MCF 10A (cell line): ENCODE measurements around the gene ADGRE1. TPM values are rescaled to one million over a fixed set of nuclear protein-coding genes. Genes with fewer than 3 reads are reported as not detected.

Experiments
- Bru-seq: library from RNA; stranded (reverse); fragments of 400-500 nt; gene quantifications from one replicate; lab custom pipeline; 2021; lab: Mats Ljungman, UMichigan
- BruChase-seq, 2 experiments: library from RNA; stranded (reverse); fragments of 400-500 nt; gene quantifications; one replicate each; lab custom pipeline; 2021; lab: Mats Ljungman, UMichigan
- BruUV-seq: library from RNA; stranded (reverse); fragments of 400-500 nt; replicated peaks from 2 replicates; lab custom pipeline; 2021; lab: Mats Ljungman, UMichigan
- CTCF ChIA-PET: fragments of 300-600 bp; sonication (Branson Sonifier 250); formaldehyde crosslinking; extraction: SDS; loops from one replicate; lab custom pipeline; 2021; ENCODE audit warnings: antibody characterized with exemption, inconsistent platforms; lab: Yijun Ruan, JAX
- POLR2A ChIA-PET: fragments of 300-600, 350-650 bp; sonication (Branson Sonifier 250); formaldehyde crosslinking; extraction: SDS; loops from one replicate; lab custom pipeline; 2020; ENCODE audit warnings: antibody characterized with exemption, inconsistent platforms; lab: Yijun Ruan, JAX
- DNase-seq: peaks from one replicate; pipeline ENCODE4 v3.0.0-alpha.2; 2018; ENCODE audit not compliant: unreplicated experiment
- H3K27ac Mint-ChIP-seq: one replicate; pipeline ENCODE4 v1.8.0; 2022; ENCODE audit warnings: mild to moderate bottlenecking, low read depth, mixed read lengths; ENCODE audit not compliant: unreplicated experiment
- H3K27me3 Mint-ChIP-seq: one replicate; pipeline ENCODE4 v1.8.0; 2022; ENCODE audit warnings: mixed read lengths; ENCODE audit not compliant: insufficient read depth, unreplicated experiment
- H3K36me3 Mint-ChIP-seq: one replicate; pipeline ENCODE4 v1.8.0; 2022; ENCODE audit warnings: mild to moderate bottlenecking, moderate library complexity, mixed read lengths; ENCODE audit not compliant: insufficient read depth, unreplicated experiment
- H3K4me1 Mint-ChIP-seq: one replicate; pipeline ENCODE4 v1.8.0; 2022; ENCODE audit warnings: mixed read lengths; ENCODE audit not compliant: insufficient read depth, unreplicated experiment
- H3K4me3 Mint-ChIP-seq: one replicate; pipeline ENCODE4 v1.8.0; 2022; ENCODE audit warnings: mild to moderate bottlenecking, moderate library complexity, mixed read lengths; ENCODE audit not compliant: unreplicated experiment
- H3K9me3 Mint-ChIP-seq: one replicate; pipeline ENCODE4 v1.8.0; 2022; ENCODE audit warnings: mixed read lengths; ENCODE audit not compliant: unreplicated experiment
- intact Hi-C: fragments of 100-400 bp; cut with micrococcal nuclease; formaldehyde crosslinking; loops from 2 replicates; pipeline ENCODE4 v1.14.1; 2022
- long read RNA-seq: library from polyadenylated mRNA; stranded (forward); transcript quantifications from one replicate; pipeline ENCODE4 v2.0.0, GENCODE V29; 2022
- total RNA-seq: library from RNA; stranded (reverse); gene quantifications from 2 replicates; pipeline ENCODE4 v1.2.3, GENCODE V29; 2022
- TF ChIP-seq, protein P1 (sequence below): fragments of 200-600 bp; IDR thresholded peaks from one replicate; pipeline ENCODE4 v1.8.0; 2022; ENCODE audit warnings: antibody characterized with exemption, mild to moderate bottlenecking; ENCODE audit not compliant: unreplicated experiment

ADGRE1 gene, protein sequence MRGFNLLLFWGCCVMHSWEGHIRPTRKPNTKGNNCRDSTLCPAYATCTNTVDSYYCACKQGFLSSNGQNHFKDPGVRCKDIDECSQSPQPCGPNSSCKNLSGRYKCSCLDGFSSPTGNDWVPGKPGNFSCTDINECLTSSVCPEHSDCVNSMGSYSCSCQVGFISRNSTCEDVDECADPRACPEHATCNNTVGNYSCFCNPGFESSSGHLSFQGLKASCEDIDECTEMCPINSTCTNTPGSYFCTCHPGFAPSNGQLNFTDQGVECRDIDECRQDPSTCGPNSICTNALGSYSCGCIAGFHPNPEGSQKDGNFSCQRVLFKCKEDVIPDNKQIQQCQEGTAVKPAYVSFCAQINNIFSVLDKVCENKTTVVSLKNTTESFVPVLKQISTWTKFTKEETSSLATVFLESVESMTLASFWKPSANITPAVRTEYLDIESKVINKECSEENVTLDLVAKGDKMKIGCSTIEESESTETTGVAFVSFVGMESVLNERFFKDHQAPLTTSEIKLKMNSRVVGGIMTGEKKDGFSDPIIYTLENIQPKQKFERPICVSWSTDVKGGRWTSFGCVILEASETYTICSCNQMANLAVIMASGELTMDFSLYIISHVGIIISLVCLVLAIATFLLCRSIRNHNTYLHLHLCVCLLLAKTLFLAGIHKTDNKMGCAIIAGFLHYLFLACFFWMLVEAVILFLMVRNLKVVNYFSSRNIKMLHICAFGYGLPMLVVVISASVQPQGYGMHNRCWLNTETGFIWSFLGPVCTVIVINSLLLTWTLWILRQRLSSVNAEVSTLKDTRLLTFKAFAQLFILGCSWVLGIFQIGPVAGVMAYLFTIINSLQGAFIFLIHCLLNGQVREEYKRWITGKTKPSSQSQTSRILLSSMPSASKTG
- total RNA-seq (not detected in 2 replicates), Bru-seq, nascent RNA (not detected), BruChase-seq, experiment 1, labeled RNA remaining after a 6-hour chase (not detected), BruChase-seq, experiment 2, labeled RNA remaining after a 2-hour chase (not detected)
- long read RNA-seq, result 0 reads

DNA sequence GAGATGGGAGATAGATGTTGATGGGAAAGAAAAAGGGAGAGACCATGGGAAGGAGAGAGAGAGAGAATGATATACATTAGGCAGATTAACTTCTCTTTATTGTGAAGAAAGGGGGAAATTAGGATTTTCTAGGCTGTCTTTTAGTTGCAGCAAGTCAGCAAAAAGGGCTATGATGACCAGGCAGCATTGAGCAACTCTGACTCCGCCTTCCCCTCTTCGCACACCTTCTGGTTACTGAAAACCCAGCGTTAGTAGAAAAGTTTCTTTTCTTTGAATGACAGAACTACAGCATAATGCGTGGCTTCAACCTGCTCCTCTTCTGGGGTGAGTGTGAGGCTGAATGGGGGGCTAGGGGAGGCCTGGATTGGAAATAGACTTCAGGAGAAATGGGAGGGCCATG, at the start of gene ADGRE1:
TSS of gene ADGRE1 (plus strand) at position 264 of the 400 bp plus-strand sequence. CDS start at position 294, 30 bp downstream.
- H3K9me3 Mint-ChIP-seq, result peaks cover 8% of the 10 kb centered on the region
- H3K4me1 Mint-ChIP-seq, result no peaks in the 10 kb centered on the region
- POLR2A ChIA-PET, result no interaction called here
- no peak within 1 kb of the TSS for H3K4me3 Mint-ChIP-seq
- TF ChIP-seq, protein P1, sequence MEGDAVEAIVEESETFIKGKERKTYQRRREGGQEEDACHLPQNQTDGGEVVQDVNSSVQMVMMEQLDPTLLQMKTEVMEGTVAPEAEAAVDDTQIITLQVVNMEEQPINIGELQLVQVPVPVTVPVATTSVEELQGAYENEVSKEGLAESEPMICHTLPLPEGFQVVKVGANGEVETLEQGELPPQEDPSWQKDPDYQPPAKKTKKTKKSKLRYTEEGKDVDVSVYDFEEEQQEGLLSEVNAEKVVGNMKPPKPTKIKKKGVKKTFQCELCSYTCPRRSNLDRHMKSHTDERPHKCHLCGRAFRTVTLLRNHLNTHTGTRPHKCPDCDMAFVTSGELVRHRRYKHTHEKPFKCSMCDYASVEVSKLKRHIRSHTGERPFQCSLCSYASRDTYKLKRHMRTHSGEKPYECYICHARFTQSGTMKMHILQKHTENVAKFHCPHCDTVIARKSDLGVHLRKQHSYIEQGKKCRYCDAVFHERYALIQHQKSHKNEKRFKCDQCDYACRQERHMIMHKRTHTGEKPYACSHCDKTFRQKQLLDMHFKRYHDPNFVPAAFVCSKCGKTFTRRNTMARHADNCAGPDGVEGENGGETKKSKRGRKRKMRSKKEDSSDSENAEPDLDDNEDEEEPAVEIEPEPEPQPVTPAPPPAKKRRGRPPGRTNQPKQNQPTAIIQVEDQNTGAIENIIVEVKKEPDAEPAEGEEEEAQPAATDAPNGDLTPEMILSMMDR, result no peak
- no peak within 1 kb of the TSS for H3K27ac Mint-ChIP-seq
- peaks cover 41% of the 10 kb centered on the region for H3K27me3 Mint-ChIP-seq
- CTCF ChIA-PET, result interaction anchor here (0.5 kb wide), 1 partner anchor 1990 kb away, joined by 4 read pairs; no protein-coding TSS in a partner anchor
- intact Hi-C loops, result no loop called here
- no peak for DNase-seq
- H3K36me3 Mint-ChIP-seq, result no peaks in the 10 kb centered on the region
- no TSS peak for BruUV-seq

DNA sequence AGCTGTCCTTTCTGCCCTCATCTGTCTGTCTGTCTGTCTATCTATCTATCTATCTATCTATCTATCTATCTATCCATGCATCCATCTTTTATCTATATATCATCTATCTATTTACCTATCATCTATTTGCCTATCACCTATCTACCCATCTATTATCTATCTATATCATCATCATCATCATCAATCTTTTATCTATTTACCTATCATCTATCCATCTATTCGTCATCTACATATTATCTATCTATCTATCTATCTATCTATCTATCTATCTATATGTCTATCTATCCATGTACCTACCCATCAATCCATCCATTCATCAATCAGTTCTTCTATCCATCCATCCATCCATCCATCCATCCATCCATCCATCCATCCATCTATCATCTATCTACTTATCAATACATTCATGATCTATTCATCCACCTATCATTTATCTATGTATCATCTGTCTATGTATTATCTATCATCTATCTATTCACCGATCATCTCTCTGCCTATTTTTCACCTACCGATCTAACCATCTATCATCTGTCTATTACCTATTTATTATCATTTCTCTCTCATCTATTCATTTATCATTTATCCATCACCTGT, 49.2 kb upstream of the ADGRE1 start:
- intact Hi-C loops, result no loop called here

DNA sequence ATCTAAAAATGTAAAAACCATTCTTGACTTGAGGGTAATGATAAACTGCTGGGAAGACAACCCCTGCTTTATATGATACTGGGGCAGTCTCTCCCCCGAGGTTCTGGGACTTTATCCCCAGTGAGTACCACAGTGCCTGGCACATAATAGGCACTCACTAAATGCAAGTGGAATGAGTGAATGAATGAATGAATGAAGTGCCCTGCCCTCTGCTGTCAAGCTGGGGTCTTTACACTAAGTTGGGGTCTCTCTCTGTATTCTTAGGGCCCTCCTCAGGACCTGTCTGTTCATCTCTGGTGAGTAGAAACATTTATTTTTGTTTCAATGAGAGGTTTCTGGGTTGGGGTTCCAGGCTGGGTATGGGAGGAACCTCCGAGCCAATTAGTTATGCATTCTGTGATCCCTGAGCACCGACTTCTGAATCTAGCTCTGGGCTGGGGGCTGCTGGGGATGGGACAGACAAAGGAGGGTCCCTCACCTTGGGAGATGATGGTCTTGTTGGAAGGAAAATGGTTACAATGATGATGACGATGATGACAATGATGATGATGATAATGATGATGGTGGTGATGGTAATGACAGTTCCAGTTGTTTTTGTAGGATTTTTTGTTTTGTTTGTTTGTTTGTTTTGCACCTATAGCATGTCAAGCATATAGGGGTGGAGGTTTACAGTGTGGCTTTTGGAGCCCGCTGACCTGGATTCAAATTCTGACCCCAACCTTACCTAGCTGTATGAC, 44.3 kb upstream of the ADGRE1 start:
- Mint-ChIP-seq H3K4me1 (peaks cover 4% of the 10 kb centered on the region), H3K9me3 (no peaks in the 10 kb centered on the region), H3K36me3 (no peaks in the 10 kb centered on the region), H3K27me3 (peaks cover 24% of the 10 kb centered on the region), H3K27ac (no peak overlapping the region), H3K4me3 (no peak overlapping the region)
- CTCF ChIA-PET, result interaction anchor here (0.7 kb wide), 1 partner anchor 120 kb away, joined by 6 read pairs; no protein-coding TSS in a partner anchor
- POLR2A ChIA-PET, result no interaction called here
- DNase-seq, result no peak
- intact Hi-C loops, result no loop called here
- TF ChIP-seq, protein P1, result no peak
- BruUV-seq, result no TSS peak

More for the DNA sequence above, 49.2 kb upstream of the ADGRE1 start:
- H3K4me3 Mint-ChIP-seq, result no peak overlapping the region
- no peak for DNase-seq
- ChIA-PET POLR2A (interaction anchor here (0.7 kb wide), 1 partner anchor 341 kb away, joined by 3 read pairs; no protein-coding TSS in a partner anchor), CTCF (no interaction called here)
- H3K27ac Mint-ChIP-seq, result no peak overlapping the region
- H3K9me3 Mint-ChIP-seq, result no peaks in the 10 kb centered on the region
- H3K27me3 Mint-ChIP-seq, result peaks cover 33% of the 10 kb centered on the region
- BruUV-seq, result no TSS peak
- H3K4me1 Mint-ChIP-seq, result no peaks in the 10 kb centered on the region
- TF ChIP-seq, protein P1, result no peak
- H3K36me3 Mint-ChIP-seq, result no peaks in the 10 kb centered on the region
